AG04450 (cell line): ENCODE measurements around the gene NOL4L. TPM values are rescaled to one million over a fixed set of nuclear protein-coding genes. Genes with fewer than 3 reads are reported as not detected.

ENCODE experiments used
- CTCF ChIA-PET: fragments of 300-600, 350-600 bp; formaldehyde crosslinking; extraction: SDS; loops from one replicate; lab custom pipeline; 2022; ENCODE audit warnings: antibody characterized with exemption, inconsistent platforms; lab: Charles Lee
- POLR2A ChIA-PET: fragments of 350-600 bp; formaldehyde crosslinking; extraction: SDS; loops from one replicate; lab custom pipeline; 2021; ENCODE audit warnings: antibody characterized with exemption, inconsistent platforms; lab: Yijun Ruan, JAX
- DNase-seq: peaks from one replicate; pipeline ENCODE4 v3.0.0-alpha.2; 2011; ENCODE audit warnings: low read depth, low spot score
- H3K27ac ChIP-seq: one replicate; pipeline ENCODE4 v1.5.1; 2012; ENCODE audit warnings: low read depth, low read length, control low read depth
- H3K27me3 ChIP-seq: one replicate; pipeline ENCODE4 v1.6.0; 2012; ENCODE audit warnings: low read length; ENCODE audit not compliant: control insufficient read depth, insufficient read depth
- H3K4me3 ChIP-seq: 2 replicates; pipeline ENCODE4 v1.5.1; 2011; ENCODE audit warnings: mild to moderate bottlenecking, low read depth, low read length, control low read depth
- H3K9me3 ChIP-seq: 2 replicates; pipeline ENCODE4 v1.5.1; 2012; ENCODE audit warnings: low read length; ENCODE audit not compliant: control insufficient read depth, insufficient read depth
- polyA plus RNA-seq: library from polyadenylated mRNA; depleted of rRNA; stranded (reverse); fragments of >200 nt; gene quantifications from 2 replicates; pipeline ENCODE4 v1.2.3, GENCODE V29; 2011
- TF ChIP-seq, protein P1 (sequence below): IDR thresholded peaks from 2 replicates; pipeline ENCODE4 v1.5.1; 2011; ENCODE audit warnings: low read depth, low read length, control low read depth, inconsistent platforms

Gene NOL4L
- polyA plus RNA-seq, 1 experiment: 6.7 TPM

DNA sequence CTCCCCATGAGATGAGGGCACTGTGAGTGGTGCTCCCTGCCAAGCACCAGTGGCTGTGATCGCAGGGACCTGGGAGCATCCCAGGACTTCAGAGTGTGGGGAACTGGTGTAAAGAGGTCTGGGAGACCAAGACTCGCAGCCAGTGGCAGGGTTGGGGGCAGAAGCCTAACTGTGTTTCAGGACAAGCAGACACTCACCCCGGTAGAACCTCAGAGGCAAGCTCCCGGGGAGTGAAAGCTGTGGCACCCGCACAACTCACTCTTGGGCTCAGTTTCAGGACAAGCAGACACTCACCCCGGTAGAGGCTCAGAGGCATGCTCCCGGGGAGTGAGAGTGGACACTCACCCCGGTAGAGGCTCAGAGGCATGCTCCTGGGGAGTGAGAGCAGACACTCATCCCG is 114.2 kb downstream of the NOL4L start:
- H3K9me3 ChIP-seq: no peaks in the 10 kb centered on the region; the same call in 1 of the 2 replicates
- H3K27me3 ChIP-seq: no peaks in the 10 kb centered on the region
- TF ChIP-seq, protein P1, sequence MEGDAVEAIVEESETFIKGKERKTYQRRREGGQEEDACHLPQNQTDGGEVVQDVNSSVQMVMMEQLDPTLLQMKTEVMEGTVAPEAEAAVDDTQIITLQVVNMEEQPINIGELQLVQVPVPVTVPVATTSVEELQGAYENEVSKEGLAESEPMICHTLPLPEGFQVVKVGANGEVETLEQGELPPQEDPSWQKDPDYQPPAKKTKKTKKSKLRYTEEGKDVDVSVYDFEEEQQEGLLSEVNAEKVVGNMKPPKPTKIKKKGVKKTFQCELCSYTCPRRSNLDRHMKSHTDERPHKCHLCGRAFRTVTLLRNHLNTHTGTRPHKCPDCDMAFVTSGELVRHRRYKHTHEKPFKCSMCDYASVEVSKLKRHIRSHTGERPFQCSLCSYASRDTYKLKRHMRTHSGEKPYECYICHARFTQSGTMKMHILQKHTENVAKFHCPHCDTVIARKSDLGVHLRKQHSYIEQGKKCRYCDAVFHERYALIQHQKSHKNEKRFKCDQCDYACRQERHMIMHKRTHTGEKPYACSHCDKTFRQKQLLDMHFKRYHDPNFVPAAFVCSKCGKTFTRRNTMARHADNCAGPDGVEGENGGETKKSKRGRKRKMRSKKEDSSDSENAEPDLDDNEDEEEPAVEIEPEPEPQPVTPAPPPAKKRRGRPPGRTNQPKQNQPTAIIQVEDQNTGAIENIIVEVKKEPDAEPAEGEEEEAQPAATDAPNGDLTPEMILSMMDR: no peak
- ChIA-PET CTCF (interaction anchor here (0.6 kb wide), 1 partner anchor 72 kb away, joined by 3 read pairs; no protein-coding TSS in a partner anchor), POLR2A (no interaction called here)
- DNase-seq: no peak
- peak overlapping the region; percentile 21 for H3K27ac ChIP-seq
- no peak overlapping the region for H3K4me3 ChIP-seq

DNA sequence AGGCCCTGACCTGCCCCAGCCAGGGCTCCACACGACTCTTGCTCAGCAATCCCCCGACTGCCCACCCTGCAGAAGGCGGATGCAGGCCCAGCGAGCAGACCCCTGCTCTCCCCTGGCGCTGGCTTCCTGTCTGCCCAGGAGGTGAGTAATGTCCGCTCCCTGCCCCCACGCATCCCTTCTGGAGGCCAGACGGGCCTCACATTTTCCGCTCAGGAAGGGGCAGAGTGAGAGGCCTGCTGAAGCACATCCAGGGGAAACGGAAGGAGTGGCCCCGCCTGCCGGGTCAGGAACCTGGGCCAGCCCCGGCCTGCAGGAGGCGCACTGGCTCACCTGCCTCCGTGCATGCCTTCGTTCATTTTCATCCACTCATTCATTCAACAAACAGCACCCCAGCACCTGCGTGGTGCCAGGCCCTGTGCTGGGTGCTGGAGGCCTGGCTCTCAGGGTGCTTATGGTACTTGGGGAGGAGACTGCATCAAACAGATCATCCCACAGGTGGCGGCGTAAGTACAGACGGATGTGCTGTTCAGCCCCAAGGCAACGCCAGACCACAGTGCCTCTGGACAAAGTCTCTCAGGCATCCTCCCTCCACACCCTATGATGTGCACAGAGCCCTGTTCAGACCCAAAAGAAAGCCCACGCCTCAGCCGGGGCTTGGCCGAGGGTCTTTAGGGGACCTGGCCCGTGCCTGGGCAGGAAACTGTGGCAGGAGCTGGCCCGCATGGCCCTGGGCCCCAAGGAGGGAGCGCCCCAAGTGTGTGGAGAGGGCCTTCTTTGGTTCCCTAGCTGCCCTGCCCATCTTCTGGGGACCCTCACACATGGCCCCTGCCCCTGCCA is 114.9 kb downstream of the NOL4L start:
- TF ChIP-seq, protein P1: peak; percentile 36

DNA sequence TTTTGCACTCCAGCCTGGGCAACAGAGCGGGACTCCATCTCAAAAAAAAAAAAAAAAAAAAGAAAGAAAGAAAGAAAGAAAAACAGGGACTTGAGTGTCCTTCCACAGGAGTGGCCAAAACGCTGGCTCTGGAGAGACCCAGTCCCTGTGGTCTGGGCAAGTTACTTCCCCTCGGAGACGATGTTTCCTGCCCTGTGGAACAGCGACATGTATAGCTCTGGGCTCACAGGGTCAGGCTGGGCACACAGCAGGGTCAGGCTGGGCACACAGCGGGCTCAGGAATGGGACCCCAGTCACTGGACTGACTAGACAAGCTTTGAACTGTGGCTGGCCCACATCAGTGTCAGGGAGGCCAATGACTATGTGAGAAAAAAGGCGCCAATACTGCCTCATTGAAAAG is 116.3 kb downstream of the NOL4L start:
- Histone ChIP-seq H3K27me3 (no peaks in the 10 kb centered on the region), H3K9me3 (no peaks in the 10 kb centered on the region; the same call in 1 of the 2 replicates), H3K27ac (no peak overlapping the region), H3K4me3 (no peak overlapping the region)
- DNase-seq: no peak
- ChIA-PET POLR2A (no interaction called here), CTCF (interaction anchor here (0.6 kb wide), 1 partner anchor 51 kb away, joined by 4 read pairs; no protein-coding TSS in a partner anchor)
- TF ChIP-seq, protein P1: no peak

More for the DNA sequence above, 114.9 kb downstream of the NOL4L start:
- ChIA-PET POLR2A (no interaction called here), CTCF (interaction anchor here (0.6 kb wide), 1 partner anchor 71 kb away, joined by 3 read pairs; no protein-coding TSS in a partner anchor)
- Histone ChIP-seq H3K27me3 (no peaks in the 10 kb centered on the region), H3K4me3 (no peak overlapping the region), H3K9me3 (no peaks in the 10 kb centered on the region; the same call in 1 of the 2 replicates), H3K27ac (peak overlapping the region; percentile 39)
- DNase-seq: no peak

DNA sequence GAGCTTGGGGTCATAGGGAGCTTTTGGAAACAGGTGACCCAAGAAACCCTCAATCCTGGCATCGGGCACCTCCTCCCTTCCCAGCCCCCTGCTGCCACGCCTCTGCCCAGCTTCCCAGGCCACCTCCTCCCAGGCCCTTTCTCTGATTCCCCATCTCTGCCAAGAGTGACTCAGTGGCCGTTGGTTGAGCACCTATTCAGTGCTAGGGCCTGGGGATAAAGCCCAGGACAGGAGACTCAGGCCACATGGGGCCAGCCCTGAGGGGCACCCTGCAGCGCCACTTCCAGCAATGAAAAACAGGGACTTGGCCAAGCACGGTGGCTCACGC is 116.9 kb downstream of the NOL4L start:
- Histone ChIP-seq H3K4me3 (no peak overlapping the region), H3K9me3 (no peaks in the 10 kb centered on the region; the same call in 1 of the 2 replicates), H3K27me3 (no peaks in the 10 kb centered on the region), H3K27ac (no peak overlapping the region)
- no peak for DNase-seq
- CTCF ChIA-PET: interaction anchor here (1.5 kb wide), 1 partner anchor 10 kb away, joined by 3 read pairs; no protein-coding TSS in a partner anchor
- POLR2A ChIA-PET: no interaction called here
- TF ChIP-seq, protein P1: no peak
